Liver (tissue), 9 donors: ENCODE results near the gene EDRF1. TPM values are rescaled to one million over a fixed set of nuclear protein-coding genes. Genes with fewer than 3 reads are reported as not detected.

Experiments used
- DNase-seq: peaks from one replicate; pipeline ENCODE4 v3.0.0-alpha.2; 2017; ENCODE audit warnings: low spot score
- H3K27ac ChIP-seq, 2 donors: one replicate each; pipeline ENCODE4 v1.7.0; 2013; ENCODE audit warnings: inconsistent platforms in 2 of 2, low read length in 2 of 2, control low read depth in 1 of 2, low read depth in 1 of 2, mild to moderate bottlenecking in 1 of 2
- H3K27me3 ChIP-seq, 4 donors: one replicate each; pipeline versions ENCODE4 v1.6.1 to v1.7.0; 2013; ENCODE audit warnings: low read length in 3 of 4, inconsistent platforms in 1 of 4, mild to moderate bottlenecking in 1 of 4, moderate library complexity in 1 of 4; ENCODE audit not compliant: control insufficient read depth in 4 of 4, insufficient read depth in 4 of 4
- H3K36me3 ChIP-seq, 4 donors: one replicate each; pipeline versions ENCODE4 v1.6.1 to v1.7.0; 2013; ENCODE audit warnings: low read length in 3 of 4, mild to moderate bottlenecking in 3 of 4, low read depth in 1 of 4, moderate library complexity in 1 of 4; ENCODE audit not compliant: control insufficient read depth in 4 of 4, insufficient read depth in 3 of 4
- H3K4me1 ChIP-seq, 4 donors: one replicate each; pipeline versions ENCODE4 v1.6.1 to v1.7.0; 2013; ENCODE audit warnings: low read length in 3 of 4, mild to moderate bottlenecking in 3 of 4, moderate library complexity in 1 of 4; ENCODE audit not compliant: control insufficient read depth in 4 of 4, insufficient read depth in 4 of 4
- H3K4me3 ChIP-seq, 3 donors: one replicate each; pipeline versions ENCODE4 v1.6.1 to v1.7.0; 2013; ENCODE audit warnings: low read length in 3 of 3, control low read depth in 1 of 3, low read depth in 1 of 3, mild to moderate bottlenecking in 1 of 3
- H3K9ac ChIP-seq, 2 donors: one replicate each; pipeline ENCODE4 v1.7.0; 2013; ENCODE audit warnings: low read length in 2 of 2, mild to moderate bottlenecking in 2 of 2, moderate library complexity in 2 of 2, control low read depth in 1 of 2, low read depth in 1 of 2
- H3K9me3 ChIP-seq, 4 donors: one replicate each; pipeline versions ENCODE4 v1.6.1 to v1.7.0; 2013; ENCODE audit warnings: low read length in 3 of 4; ENCODE audit not compliant: control insufficient read depth in 4 of 4
- CTCF ChIP-seq: fragments of 150-350 bp; IDR thresholded peaks from 2 replicates; pipeline ENCODE4 v1.5.1; 2017; ENCODE audit warnings: improper control_type of control experiment, low read depth, low read length; ENCODE audit not compliant: missing input control
- EGR1 ChIP-seq, 2 donors: IDR thresholded peaks; 2 replicates each; pipeline ENCODE4 v1.6.1; 2016 to 2018; ENCODE audit warnings: antibody characterized with exemption in 2 of 2, low read depth in 2 of 2
- FOXA1 ChIP-seq: IDR thresholded peaks from 2 replicates; pipeline ENCODE4 v1.6.1; 2016; ENCODE audit warnings: antibody characterized with exemption
- FOXA2 ChIP-seq: IDR thresholded peaks from 2 replicates; pipeline ENCODE4 v1.6.1; 2016; ENCODE audit warnings: antibody characterized with exemption
- HNF4A ChIP-seq, 2 donors: conservative IDR thresholded peaks; 2 replicates each; pipeline ENCODE4 v1.6.1; 2016; ENCODE audit warnings: antibody characterized with exemption in 2 of 2, mild to moderate bottlenecking in 2 of 2
- HNF4G ChIP-seq: IDR thresholded peaks from 2 replicates; pipeline ENCODE4 v1.6.1; 2016; ENCODE audit warnings: antibody characterized with exemption
- JUND ChIP-seq, 2 donors: IDR thresholded peaks; 2 replicates each; pipeline ENCODE4 v1.6.1; 2016; ENCODE audit warnings: antibody characterized with exemption in 2 of 2
- NR2F2 ChIP-seq: IDR thresholded peaks from 2 replicates; pipeline ENCODE4 v1.6.1; 2016; ENCODE audit warnings: antibody characterized with exemption
- REST ChIP-seq: IDR thresholded peaks from 2 replicates; pipeline ENCODE4 v1.6.1; 2016; ENCODE audit warnings: antibody characterized with exemption, mild to moderate bottlenecking
- RXRA ChIP-seq, 2 donors: IDR thresholded peaks; 2 replicates each; pipeline ENCODE4 v1.6.1; 2017 to 2018; ENCODE audit warnings: antibody characterized with exemption in 2 of 2, mild to moderate bottlenecking in 1 of 2
- SP1 ChIP-seq: IDR thresholded peaks from 2 replicates; pipeline ENCODE4 v1.6.1; 2018; ENCODE audit warnings: antibody characterized with exemption, mild to moderate bottlenecking
- TAF1 ChIP-seq: conservative IDR thresholded peaks from 2 replicates; pipeline ENCODE4 v1.6.1; 2016; ENCODE audit warnings: antibody characterized with exemption, mild to moderate bottlenecking
- YY1 ChIP-seq: IDR thresholded peaks from 2 replicates; pipeline ENCODE4 v1.6.1; 2016; ENCODE audit warnings: antibody characterized with exemption, mild to moderate bottlenecking
- WGBS: extraction: QIAGEN DNeasy Blood & Tissue Kit; methylation state at CpG from one replicate; pipeline ENCODE4 v1.1.7; 2013; 5-methylcytosine and 5-hydroxymethylcytosine counted together
- polyA plus RNA-seq, 2 donors: library from polyadenylated mRNA; stranded (reverse) in 1 of 2; unstranded in 1 of 2; fragments of 200-250 nt in 1 of 2; fragments of >200 nt in 1 of 2; fragmentation: Nextera tagmentation in 1 of 2; extraction: Ambion mirVana in 1 of 2; gene quantifications; one replicate each; pipeline versions ENCODE4 v1.2.1 to v1.2.3, GENCODE V29; 2013 to 2015
- total RNA-seq, 2 donors: library from RNA; depleted of rRNA; stranded (reverse); fragments of >200 nt; gene quantifications; one replicate each; pipeline ENCODE4 v1.2.3, GENCODE V29; 2014
- TF ChIP-seq, protein P1 (sequence below): IDR thresholded peaks from 2 replicates; pipeline ENCODE4 v1.6.1; 2016; ENCODE audit warnings: antibody characterized with exemption
- TF ChIP-seq, protein P2 (sequence below): IDR thresholded peaks from 2 replicates; pipeline ENCODE4 v1.6.1; 2016; ENCODE audit warnings: antibody characterized with exemption
- donor health status: healthy.
- donor health status: healthy.
- donor health status: healthy.
- donor health status: healthy.
- donor health status: healthy.

Gene EDRF1
- total and polyA plus RNA-seq, 4 donors: 3.9 to 17.0 (median 9.2) TPM

DNA sequence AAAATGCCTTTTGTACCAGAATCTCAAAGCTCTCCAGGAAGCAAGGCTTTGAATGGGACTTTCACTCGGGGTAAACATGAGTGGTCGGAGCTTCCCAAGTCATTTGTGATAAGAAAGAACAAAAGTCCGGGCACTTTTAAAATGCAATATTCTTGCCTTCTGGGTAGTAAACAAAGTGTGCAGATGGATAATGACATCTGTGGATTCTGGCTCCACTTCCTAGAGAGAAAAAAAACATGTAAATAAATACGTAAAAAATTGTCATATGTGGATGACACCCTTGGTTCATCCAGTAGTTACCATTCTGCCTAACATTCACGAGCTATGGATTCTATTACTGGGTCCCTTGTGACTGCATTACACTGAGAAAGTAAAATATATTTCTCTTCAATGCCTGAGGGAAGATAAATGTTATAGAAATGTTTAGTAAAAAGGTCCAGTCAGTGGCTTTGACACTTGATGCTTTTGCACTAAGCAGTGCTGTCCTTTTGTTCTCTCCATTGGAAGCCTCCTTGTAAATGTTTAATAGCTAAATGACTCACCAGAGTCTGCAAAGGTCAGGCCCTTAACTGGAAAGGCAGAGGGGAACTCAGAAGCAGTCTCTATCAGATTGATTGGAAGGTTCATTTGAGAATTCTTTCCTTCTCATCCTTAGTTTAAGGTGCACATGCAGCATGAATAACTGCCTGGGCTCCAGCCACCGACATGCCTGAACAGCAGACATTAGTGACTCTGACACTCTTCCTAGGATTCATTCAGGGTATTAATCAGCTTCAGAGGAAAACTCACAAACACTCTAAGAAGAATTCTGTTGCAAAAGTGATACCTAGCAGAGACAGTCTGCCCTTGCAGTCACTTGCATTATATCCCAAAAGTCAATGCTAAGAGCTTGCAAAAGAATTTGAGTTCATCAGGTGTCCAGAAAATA is 11.7 kb upstream of the EDRF1 start:
- H3K4me3 ChIP-seq: no peak overlapping the region
- H3K9ac ChIP-seq: no peak overlapping the region
- peaks cover 3 to 18% (median 10%) of the 10 kb centered on the region in 4 donors for H3K9me3 ChIP-seq
- H3K36me3 ChIP-seq: no peaks in the 10 kb centered on the region
- no peaks in the 10 kb centered on the region for H3K27me3 ChIP-seq
- DNase-seq: no peak
- peak; percentile 56 for TF ChIP-seq NR2F2
- TF ChIP-seq, protein P1, sequence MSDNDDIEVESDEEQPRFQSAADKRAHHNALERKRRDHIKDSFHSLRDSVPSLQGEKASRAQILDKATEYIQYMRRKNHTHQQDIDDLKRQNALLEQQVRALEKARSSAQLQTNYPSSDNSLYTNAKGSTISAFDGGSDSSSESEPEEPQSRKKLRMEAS: no peak
- peak; percentile 73 to 76 for TF ChIP-seq JUND (IDR thresholded peaks at IDR 0.05)
- TF ChIP-seq, protein P2, sequence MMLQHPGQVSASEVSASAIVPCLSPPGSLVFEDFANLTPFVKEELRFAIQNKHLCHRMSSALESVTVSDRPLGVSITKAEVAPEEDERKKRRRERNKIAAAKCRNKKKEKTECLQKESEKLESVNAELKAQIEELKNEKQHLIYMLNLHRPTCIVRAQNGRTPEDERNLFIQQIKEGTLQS: no peak
- 48% methylated on average over 6 of the region's 6 CpGs for WGBS
- no peak overlapping the region for H3K27ac ChIP-seq
- H3K4me1 ChIP-seq: no peaks in the 10 kb centered on the region

DNA sequence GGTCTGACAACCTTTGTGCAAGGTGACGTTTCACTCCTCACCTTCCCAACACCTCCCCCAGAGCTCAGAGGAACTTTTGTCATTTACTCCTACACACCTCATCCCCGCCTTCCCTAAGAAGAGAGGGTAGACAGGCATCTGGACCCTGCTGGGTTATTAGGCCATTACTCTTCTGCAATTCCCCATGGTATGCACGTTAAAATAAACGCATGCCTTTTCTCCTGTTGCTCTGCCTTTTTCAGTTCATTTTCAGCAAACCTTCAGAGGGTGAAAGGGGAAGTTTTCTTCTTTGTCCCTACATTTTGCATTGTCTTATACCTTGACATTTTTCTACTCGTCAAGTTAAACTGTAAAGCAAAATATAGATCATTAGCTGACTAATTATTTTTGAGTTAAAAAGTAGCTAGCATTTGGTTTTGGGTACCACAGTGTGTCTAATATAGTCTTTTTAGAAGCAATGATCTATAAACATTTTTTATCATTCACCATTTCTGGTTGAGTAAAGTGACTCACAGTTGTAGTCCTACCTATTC is 10.5 kb upstream of the EDRF1 start:
- Histone ChIP-seq H3K4me3 (no peak overlapping the region), H3K36me3 (no peaks in the 10 kb centered on the region), H3K27ac (no peak overlapping the region), H3K9me3 (peaks cover 6 to 27% (median 16%) of the 10 kb centered on the region in 4 donors), H3K27me3 (no peaks in the 10 kb centered on the region), H3K9ac (no peak overlapping the region), H3K4me1 (no peaks in the 10 kb centered on the region)
- 80% methylated on average over 5 of the region's 5 CpGs for WGBS
- TF ChIP-seq FOXA1 (no peak), EGR1 (IDR thresholded peaks at IDR 0.05; ENCODE audit: low read depth in 2 of 2) (no peak), HNF4A (conservative IDR thresholded peaks at IDR 0.05) (no peak), HNF4G (no peak), RXRA (IDR thresholded peaks at IDR 0.05) (no peak), FOXA2 (no peak), SP1 (no peak), CTCF (no peak), NR2F2 (no peak), TAF1 (no peak), REST (no peak), YY1 (no peak)
- TF ChIP-seq, protein P2: no peak
- TF ChIP-seq, protein P1: no peak
- no peak for DNase-seq
